ENCODE measurements around the gene IP6K2. TPM values are rescaled to one million over a fixed set of nuclear protein-coding genes. Genes with fewer than 3 reads are reported as not detected.
A peak's percentile ranks its signal among the peaks of the same experiment; 100 is the strongest.

IP6K2 gene
- total RNA-seq, 1 donor from 2014 or later, result 101 TPM

- intact Hi-C loops (cut with DNase I), result loop anchor here (1.0 to 5.0 kb wide), 5 partner anchors 22 to 221 kb away; partner anchors contain the start of genes IP6K2 and PFKFB4
- peak within 1 kb of the TSS; percentile 81 to 94 for H3K4me3 ChIP-seq
- TF ChIP-seq CTCF (IDR thresholded peaks at IDR 0.05), result peak; percentile 63 to 96 (median 75)
- no peaks in the 10 kb centered on the region for H3K27me3 ChIP-seq
- H3K4me1 ChIP-seq, result peaks cover 10 to 23% of the 10 kb centered on the region in 2 donors
- DNase-seq (ENCODE audit: low spot score in 2 of 2), result peak; percentile 50 to 93
- peaks cover 49 to 56% of the 10 kb centered on the region in 2 donors for H3K36me3 ChIP-seq
- no peaks in the 10 kb centered on the region for H3K9me3 ChIP-seq
- H3K27ac ChIP-seq, result peak within 1 kb of the TSS; percentile 86 to 90
Measured at GRCh38 chr3:48685603-48686511, 31.2 kb downstream of the IP6K2 start, which contains the start of gene NCKIPSD. TSS of gene NCKIPSD (minus strand) at chr3:48685915. CDS start at chr3:48685807, 108 bp downstream.

- peaks cover 49 to 56% of the 10 kb centered on the region in 2 donors for H3K36me3 ChIP-seq
- no peaks in the 10 kb centered on the region for H3K27me3 ChIP-seq
- DNase-seq (ENCODE audit: low spot score in 2 of 2), result no peak
- peaks cover 10 to 23% of the 10 kb centered on the region in 2 donors for H3K4me1 ChIP-seq
- no peaks in the 10 kb centered on the region for H3K9me3 ChIP-seq
- H3K27ac ChIP-seq, result peak overlapping the region; percentile 86 to 90
- intact Hi-C loops (cut with DNase I), result loop anchor here (1.0 to 5.0 kb wide), 4 partner anchors 21 to 128 kb away; partner anchors contain the start of genes IP6K2 and PFKFB4
- no peak for TF ChIP-seq CTCF (IDR thresholded peaks at IDR 0.05)
- peak overlapping the region; percentile 81 to 94 for H3K4me3 ChIP-seq
Measured at GRCh38 chr3:48685293-48685602, 31.8 kb downstream of the IP6K2 start.

GRCh38 chr3:48684480-48685143 lies 32.4 kb downstream of the IP6K2 start:
- H3K27ac ChIP-seq, result peak overlapping the region; percentile 86 to 90
- H3K27me3 ChIP-seq, result no peaks in the 10 kb centered on the region
- H3K9me3 ChIP-seq, result no peaks in the 10 kb centered on the region
- peak overlapping the region; percentile 81 to 94 for H3K4me3 ChIP-seq
- peaks cover 49 to 56% of the 10 kb centered on the region in 2 donors for H3K36me3 ChIP-seq
- H3K4me1 ChIP-seq, result peaks cover 10 to 23% of the 10 kb centered on the region in 2 donors
- intact Hi-C loops (cut with DNase I), result loop anchor here (1.0 to 5.0 kb wide), 4 partner anchors 20 to 127 kb away; partner anchors contain the start of genes IP6K2 and PFKFB4
- no peak for DNase-seq (ENCODE audit: low spot score in 2 of 2)
- no peak for TF ChIP-seq CTCF (IDR thresholded peaks at IDR 0.05)

GRCh38 chr3:48684054-48684349 lies 33.0 kb downstream of the IP6K2 start:
- TF ChIP-seq CTCF (IDR thresholded peaks at IDR 0.05), result no peak
- Histone ChIP-seq H3K4me1 (peaks cover 10 to 23% of the 10 kb centered on the region in 2 donors), H3K4me3 (peak overlapping the region; percentile 81 to 94), H3K27me3 (no peaks in the 10 kb centered on the region), H3K9me3 (no peaks in the 10 kb centered on the region), H3K27ac (peak overlapping the region; percentile 86 to 90), H3K36me3 (peaks cover 49 to 56% of the 10 kb centered on the region in 2 donors)
- intact Hi-C loops (cut with DNase I), result no loop called here
- no peak for DNase-seq (ENCODE audit: low spot score in 2 of 2)

GRCh38 chr3:48682786-48683185 lies 34.2 kb downstream of the IP6K2 start:
- Histone ChIP-seq H3K27me3 (no peaks in the 10 kb centered on the region), H3K36me3 (peaks cover 49 to 56% of the 10 kb centered on the region in 2 donors), H3K9me3 (no peaks in the 10 kb centered on the region), H3K4me1 (peaks cover 10 to 23% of the 10 kb centered on the region in 2 donors), H3K27ac (peak overlapping the region; percentile 86 to 90), H3K4me3 (peak overlapping the region in 1 of 2 donors; percentile 94)
- DNase-seq (ENCODE audit: low spot score in 2 of 2), result no peak
- intact Hi-C loops (cut with DNase I), result no loop called here
- no peak for TF ChIP-seq CTCF (IDR thresholded peaks at IDR 0.05)
